ENCODE data around the gene MAGEA4.

Gene MAGEA4

DNA sequence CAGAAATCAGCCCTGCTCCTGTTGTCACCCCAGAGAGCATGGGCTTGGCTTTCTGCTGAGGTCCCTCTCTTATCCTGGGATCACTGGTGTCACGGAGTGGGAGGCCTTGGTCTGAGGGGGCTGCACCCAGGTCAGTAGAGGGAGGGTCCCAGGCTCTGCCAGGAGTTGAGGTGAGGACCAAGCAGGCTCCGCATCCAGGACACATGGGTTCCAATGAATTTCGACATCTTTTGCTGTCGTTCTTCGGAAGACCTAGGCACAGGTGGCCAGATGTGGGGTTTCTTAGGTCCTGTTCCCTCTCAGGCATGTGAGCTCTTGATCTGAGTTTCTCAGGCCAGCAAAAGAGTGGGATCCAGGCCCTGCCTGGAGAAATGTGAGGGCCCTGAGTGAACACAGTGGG lies 10.0 kb downstream of the MAGEA4 start:
- no peak for DNase-seq (ENCODE audit: low read depth in 2 of 3, low spot score in 2 of 3)

DNA sequence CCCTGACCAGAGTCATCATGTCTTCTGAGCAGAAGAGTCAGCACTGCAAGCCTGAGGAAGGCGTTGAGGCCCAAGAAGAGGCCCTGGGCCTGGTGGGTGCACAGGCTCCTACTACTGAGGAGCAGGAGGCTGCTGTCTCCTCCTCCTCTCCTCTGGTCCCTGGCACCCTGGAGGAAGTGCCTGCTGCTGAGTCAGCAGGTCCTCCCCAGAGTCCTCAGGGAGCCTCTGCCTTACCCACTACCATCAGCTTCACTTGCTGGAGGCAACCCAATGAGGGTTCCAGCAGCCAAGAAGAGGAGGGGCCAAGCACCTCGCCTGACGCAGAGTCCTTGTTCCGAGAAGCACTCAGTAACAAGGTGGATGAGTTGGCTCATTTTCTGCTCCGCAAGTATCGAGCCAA lies 11.0 kb downstream of the MAGEA4 start:
- no peak for DNase-seq (ENCODE audit: low read depth in 2 of 3, low spot score in 2 of 3)

DNA sequence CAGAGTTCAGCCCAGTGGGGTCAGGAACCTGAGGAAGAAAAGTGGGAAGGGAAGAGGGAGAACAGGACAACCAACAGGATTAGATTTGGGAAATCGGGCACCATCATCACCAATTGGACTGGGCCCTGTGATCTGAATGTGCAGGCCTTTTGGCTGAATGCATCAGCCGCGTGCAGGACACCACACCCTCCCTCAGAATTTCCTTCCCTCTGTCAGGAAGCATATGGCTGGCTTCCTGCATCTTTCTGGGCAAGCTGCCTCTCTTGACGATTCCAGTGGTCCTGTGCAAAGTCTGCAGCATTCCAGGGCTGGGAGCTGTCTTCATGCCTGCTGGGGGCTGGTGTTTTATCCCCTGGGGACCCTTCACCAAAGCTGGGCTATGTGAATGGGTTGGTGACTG lies 16.4 kb downstream of the MAGEA4 start:
- DNase-seq (ENCODE audit: low read depth in 2 of 3, low spot score in 2 of 3): no peak

DNA sequence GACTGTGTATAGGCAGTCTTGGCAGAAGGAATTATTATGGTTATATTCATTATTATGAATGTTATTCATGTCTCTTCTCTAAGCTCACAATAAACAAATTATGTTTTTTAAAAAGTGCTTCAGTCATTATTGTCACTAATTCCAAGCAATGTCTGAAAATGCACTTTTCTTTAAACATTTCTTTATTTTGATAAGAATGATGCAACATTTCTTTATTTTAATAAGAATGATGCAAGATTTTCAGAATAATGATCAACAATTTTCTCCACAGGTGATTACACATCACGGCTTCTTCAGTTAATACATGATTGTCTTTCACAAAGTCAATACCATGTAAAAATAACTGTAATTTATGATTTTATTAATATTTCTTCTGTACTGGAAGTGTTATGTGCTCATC lies 22.7 kb downstream of the MAGEA4 start:
- DNase-seq (ENCODE audit: low read depth in 2 of 3, low spot score in 2 of 3): no peak

DNA sequence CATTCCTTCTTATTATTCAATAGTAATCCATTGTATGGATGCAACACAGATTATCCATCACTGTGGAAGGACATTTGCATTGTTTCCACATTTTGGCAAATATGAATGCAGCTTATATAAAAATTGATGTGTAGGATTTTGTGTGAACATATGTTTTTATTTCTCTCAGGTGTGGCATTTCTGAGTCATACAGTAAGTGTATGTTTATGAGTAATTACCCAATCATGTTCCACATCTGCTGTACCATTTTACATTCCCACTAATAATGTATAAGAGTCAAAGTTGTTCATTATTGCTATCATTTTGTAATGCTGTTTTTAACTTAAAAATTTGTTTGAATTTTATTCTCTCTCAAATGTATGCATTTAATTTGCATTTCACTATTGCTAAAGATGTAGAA lies 25.5 kb downstream of the MAGEA4 start:
- no peak for DNase-seq (ENCODE audit: low read depth in 2 of 3, low spot score in 2 of 3)

DNA sequence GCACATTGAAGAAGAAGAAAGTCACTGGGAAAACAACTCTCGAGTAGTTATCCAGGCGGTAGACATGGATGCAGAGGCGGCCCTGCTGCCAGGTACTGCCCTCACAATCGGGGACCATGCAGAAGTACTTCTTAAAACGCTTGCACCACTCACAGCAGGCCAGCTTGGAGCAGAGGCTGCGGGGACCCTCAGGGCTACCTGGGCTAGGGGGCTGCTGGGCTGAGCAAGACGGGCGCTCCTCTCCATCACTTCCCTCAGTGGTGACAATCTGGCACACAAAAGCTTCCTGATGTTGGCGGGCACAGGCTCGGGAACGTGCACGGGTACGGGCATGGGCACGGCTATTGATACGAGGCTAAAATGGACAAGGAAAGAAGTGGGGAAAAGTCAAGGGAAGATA lies 42.0 kb downstream of the MAGEA4 start:
- DNase-seq (ENCODE audit: low read depth in 2 of 3, low spot score in 2 of 3): no peak

DNA sequence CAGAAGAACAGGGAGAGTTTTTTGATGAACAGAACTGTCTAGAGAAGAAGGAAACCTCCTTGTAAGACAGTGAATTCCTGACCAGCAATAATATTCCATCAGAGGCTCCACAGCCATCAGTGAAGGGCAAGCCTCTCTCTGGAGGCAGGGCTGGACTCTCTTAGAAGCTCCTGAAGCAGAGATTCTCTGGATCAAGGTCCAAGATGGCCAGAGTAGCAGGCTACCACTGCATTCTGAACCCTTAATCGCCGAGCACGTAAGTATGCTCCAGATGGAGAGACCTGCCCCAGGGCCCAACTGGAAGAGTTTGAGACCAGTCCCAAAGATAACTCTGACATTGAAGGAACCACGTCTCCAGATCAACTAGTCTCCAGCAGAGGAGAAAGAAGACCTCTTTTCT lies 45.4 kb downstream of the MAGEA4 start:
- DNase-seq (ENCODE audit: low read depth in 2 of 3, low spot score in 2 of 3): no peak

DNA sequence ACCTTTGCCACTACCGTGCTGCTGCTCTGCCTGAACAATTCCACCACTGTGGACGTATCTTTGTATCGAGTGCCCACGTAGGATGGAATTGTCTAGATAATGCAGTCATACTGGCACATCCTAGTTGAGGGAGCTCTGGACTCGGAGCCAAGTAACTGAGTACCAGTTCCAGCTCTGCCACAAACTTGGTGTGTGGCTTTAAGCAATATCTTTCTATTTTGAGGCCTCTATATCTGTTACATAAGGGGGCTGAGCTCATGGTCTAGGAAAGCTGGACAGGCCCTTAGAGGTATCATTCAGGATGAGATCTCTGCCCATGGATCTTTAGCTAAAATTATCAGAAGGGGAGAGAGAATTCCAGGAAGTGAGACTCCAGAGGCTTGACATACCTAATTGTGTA lies 49.3 kb downstream of the MAGEA4 start:
- DNase-seq (ENCODE audit: low read depth in 2 of 3, low spot score in 2 of 3): no peak

DNA sequence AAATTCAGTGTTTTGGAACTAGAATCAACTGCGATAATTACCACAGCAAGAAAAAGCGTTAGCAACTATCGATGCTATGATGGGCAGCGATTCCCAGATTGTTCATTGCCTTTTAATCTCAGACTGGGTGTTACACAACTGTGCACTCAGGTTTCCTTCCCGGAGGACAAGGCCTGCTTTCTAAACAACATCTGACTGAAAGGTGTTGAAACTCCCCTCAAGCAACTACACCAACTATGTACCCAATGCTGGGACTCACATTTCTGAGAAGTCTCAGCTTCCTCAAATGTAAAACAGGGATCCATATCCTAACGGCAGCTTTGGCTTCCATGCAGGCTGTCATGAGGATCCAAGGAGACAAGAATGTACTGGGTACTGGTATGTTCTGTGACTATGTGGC lies 53.5 kb downstream of the MAGEA4 start:
- DNase-seq (ENCODE audit: low read depth in 2 of 3, low spot score in 2 of 3): no peak

DNA sequence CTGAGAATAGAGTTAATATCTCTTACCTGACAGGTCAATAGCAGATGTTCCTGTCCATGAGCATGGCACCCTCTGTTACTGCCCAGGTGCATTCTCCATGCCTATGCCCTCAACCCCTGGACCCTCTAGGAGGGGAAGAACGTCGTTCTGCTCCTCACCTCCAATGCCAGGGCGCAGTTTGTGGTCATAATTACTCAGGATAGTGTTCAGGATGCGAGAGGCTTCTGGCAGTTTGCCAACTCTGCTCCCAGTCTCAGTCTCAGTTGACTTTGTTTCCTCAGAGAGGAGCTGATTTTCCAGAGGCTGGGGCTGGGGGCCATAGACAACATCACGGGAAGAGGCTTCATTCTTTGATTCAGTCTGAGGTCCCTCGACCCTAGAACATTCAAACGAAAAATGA lies 57.3 kb downstream of the MAGEA4 start:
- DNase-seq (ENCODE audit: low read depth in 2 of 3, low spot score in 2 of 3): no peak

DNA sequence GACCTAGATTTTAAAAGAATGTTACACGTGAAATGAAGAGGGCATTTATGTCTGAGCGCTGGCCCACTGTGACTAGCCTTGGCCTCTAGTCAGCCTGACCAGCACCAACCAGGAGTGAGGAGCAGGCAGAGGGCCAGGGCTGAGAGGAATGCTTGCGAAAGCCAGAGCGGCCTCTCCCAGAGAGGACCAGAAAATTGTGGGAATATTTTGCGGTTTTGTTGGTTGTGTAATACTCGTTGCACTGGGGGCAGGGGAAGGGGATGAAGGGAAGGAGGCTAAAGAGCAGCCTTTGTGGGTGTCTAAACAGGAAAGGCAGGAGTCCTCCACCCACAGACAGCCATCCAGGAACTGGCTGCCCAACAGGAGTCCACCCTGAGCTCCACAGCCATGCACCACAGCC lies 58.0 kb downstream of the MAGEA4 start:
- no peak for DNase-seq (ENCODE audit: low read depth in 2 of 3, low spot score in 2 of 3)

DNA sequence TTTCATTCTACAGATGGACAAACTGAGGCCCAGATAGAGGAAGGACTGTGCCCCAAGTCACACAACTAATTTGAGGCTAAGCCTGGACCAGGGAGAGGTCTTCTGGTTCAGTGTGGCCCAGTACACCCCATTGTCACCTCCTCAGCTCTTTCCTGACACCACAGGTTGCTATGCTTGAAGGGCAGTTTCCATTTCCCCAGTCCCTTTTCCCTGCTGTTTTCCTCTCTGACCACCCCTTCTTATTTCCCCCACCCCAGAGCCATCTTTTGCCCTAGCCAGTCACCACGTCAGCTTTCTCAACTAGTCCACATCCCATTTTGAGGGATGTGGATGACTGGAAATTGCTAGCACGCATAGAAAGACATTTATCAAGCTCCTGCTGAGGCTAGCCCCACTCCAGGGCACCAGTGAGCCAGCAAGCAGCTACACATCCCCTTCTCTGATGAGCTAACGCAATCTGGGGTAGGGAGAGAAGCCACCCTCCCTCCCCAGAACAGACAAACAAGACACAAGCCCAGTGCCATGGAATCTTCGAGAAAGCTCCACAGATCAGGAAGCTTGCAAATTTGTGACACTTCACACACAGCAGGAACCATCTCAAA lies 60.5 kb downstream of the MAGEA4 start:
- DNase-seq (ENCODE audit: low read depth in 2 of 3, low spot score in 2 of 3): no peak

DNA sequence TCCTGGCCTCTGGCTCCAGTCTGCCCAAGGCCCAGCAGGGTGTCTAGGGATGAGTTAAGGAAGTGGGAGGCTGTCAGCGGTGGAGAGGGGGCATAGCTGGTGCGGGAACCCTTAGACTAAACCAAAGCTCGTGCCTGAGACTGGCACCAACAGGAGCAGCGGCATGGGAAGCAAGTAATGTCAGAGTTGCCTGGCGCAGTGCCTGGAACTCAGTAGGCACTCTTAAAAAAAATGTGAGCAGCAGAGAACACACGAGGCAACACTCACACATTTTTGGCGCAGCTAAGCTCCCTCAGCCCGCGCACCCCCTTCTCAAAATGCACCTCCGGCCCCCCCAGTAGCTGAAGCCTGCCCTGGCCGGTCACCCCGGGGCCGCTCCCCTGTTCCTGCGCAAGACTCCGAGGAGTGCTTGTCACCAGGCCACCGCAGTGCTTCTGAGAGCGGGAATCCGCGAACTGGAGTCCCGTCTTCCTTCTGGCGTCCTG lies 61.2 kb downstream of the MAGEA4 start:
- DNase-seq (ENCODE audit: low read depth in 2 of 3, low spot score in 2 of 3): no peak
